Fibroblast of skin of abdomen (primary cell): ENCODE measurements around the gene SACM1L.
"Not testable (repeated sequence)": the region's sequence is repeated elsewhere in the genome, so short reads cannot be mapped to it uniquely, and the experiment has no call there.

Experiments used
- DNase-seq: peaks from one replicate; pipeline ENCODE4 v3.0.0-alpha.2; 2013

Gene SACM1L

DNA sequence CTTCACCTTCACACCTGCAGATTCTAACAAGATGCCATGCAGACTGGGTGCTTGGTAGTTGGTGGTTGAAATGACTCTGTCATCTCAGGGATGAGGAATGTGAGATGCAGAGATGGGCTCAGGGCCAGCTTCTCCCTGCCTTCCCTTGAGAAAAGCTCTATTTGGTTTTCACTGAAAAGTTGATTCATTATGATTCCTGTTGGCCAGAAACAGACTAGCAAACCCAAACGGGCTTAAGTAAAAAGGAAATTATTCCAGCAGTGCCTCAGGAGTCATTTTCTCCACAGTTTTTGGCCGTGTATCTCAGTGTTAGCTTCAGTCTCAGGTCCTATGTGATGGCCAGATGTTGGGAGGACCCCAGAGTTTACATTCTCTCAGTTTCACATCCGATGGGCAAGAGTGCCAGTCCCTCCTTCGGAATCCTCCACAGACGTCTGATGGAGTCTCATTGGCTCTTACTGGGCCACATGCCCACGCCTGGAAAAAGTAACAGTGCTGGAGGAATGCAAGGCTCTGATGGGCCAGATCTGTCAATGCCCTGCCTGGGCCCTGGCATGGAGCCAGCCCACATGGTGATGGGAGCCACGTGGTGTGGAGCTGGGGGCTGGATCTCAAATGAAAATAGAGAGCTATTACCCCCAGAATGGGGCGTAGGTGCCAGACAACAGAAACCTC lies 22.3 kb upstream of the SACM1L start:
- DNase-seq: peak; percentile 69

DNA sequence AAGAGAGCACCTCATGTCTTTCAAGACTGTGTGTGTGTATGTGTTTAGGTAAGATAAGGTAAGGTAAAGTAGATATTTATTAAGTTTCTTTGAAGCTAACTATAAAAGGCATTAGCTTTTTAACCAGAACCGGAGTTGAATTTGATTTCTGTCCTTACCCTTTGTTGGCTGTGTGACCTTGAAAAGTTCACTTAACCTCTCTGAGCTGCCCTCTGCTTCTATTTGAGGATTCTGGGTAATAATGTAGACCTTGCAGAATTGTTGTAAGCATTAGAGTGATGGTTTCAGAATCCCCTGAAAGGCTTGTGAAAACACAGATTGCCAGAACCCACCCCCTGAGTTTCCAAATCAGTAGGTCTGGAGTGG lies 21.6 kb upstream of the SACM1L start:
- no peak for DNase-seq

DNA sequence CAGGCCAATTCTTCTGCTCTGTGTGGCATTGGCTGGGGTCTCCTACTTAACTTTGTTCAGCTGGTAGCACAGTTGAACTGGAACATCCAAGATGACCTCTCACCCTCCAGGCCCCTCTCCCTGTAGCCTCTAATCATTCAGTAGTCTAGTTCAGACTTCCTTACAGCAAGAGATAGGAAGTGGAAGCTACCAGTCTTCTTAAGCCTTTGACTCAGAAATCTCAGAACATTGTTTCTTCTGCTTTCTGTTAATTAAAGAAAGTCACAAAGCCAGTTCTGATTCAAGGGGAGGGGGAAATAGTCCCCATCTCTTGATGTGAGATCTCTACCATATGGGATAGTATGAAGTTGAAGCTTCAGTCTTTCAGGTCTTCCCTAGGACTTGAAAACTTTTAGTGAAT lies 18.8 kb upstream of the SACM1L start:
- DNase-seq: no peak

DNA sequence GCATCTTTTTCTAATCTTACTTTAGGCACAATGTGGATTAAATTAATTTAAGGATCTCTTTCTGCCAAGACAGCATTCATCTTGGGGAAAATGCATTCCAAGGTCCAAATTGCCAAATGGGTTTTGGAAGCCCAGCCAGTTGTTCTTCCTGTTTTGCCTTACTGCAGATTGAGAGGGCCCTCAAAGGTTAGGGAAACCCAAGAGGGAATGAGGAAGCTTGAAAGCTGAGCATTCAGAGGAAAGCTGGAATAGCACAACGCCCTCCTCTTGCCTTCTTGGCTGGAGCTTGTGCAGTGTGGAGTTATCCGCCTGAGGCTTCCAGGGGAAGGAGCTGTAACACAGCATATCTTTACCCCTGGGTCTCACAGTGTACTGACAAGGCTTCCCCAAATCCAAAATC lies 18.2 kb upstream of the SACM1L start:
- DNase-seq: peak; percentile 74

DNA sequence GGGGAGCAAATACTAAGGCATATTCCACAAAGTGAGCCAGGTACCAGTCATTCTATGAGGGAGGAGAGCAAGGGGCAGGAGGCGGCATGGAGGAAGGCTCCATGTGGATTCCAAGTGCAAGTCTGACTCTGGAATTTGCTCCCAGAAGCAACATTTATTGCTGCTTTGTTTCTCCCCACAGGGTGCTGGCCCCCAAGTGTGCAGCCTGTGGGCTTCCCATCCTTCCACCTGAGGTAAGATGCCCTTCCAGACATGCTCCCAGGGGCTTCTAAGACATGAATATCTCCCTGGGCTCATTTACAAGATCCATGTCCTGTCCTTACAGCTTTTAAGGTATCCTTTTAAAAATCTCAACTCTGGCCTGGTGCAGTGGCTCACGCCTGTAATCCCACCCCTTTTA lies 15.9 kb upstream of the SACM1L start:
- no peak for DNase-seq

DNA sequence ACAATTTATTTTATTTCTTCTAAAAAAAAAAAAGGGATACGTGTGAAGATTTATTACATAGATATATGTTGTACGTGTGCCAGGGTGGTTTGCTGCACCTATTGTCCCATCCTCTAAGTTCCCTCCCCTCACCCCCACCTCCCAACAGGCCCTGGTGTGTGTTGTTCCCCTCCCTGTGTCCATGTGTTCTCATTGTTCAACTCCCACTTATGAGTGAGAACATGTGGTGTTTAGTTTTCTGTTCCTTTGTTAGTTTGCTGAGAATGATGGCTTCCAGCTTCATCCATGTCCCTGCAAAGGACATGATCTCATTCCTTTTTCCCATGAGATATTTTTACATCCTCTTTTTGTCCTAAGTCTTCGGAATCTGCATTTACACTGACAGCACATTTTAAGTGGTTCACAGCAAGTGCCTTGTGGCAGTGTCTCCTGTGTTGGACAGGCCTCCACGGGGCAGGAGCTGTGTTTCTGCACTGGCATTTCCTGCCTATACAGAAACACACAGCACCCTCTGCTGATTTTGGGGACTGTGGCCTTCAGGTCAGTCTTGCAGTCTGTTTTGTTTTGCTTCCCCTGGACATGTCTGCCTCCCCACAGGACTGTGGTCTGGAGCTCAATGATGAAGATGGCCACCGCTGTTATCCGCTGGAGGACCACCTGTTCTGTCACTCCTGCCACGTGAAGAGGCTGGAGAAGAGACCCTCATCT lies 12.7 kb upstream of the SACM1L start:
- no peak for DNase-seq

DNA sequence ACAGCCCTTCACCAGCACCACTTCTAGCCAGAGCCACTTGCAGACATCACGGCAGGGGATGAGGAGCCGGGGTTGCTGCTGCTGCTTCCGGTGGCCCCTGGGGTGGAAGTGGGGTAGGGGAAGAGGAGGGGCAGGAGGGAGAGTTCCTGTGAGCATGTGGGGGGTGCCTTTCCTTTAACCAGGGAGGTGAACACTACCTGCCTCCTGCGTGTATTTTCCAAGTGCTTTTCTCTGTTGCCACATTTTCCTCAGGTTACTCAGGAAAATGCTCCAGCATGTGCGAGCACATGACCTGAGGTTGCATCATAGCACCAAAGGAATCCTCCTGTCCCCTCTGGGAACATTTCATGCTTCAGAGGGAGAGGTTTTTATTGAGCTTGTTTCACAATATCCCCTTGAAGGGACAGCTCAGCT lies 12.2 kb upstream of the SACM1L start:
- peak; percentile 67 for DNase-seq

DNA sequence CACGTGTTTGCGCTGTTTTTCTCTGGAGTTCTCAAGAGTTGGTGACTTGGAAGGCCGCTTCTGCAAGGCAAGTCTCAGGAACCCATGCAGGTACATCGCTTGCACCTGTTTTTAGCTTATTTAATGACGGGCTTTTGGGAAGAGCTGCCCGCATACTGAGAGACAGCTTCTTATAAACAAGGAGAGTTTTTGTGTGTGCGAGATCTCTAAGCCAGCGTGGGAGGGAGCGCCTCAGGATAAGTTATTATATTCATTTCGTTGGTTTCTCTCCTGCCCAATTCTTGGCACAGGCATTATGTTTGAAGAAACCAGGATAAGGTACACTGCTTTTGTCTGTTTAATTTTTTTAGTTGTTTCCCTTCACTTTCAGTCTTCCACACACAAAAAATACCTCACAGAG lies 11.4 kb upstream of the SACM1L start:
- DNase-seq: no peak

DNA sequence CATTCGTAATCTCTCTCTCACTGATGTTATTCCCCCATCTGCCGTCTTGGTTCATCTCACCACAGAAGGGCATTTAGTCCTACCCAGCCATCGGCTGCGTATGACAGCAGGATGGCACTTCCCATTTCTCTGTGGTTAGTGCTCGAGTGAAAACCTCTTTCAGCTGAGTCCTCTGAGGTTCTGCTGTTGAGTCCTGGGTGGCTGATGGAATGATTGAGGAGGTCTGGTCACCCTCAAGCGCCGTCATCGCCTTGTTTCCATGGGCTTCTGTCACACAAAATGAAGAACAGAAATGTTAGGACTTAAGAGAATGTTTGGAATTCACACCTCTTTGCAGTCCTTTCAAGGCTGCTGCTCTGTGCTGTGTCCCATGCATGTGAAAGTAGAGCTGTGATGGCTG lies 9.4 kb upstream of the SACM1L start:
- DNase-seq: peak; percentile 8

DNA sequence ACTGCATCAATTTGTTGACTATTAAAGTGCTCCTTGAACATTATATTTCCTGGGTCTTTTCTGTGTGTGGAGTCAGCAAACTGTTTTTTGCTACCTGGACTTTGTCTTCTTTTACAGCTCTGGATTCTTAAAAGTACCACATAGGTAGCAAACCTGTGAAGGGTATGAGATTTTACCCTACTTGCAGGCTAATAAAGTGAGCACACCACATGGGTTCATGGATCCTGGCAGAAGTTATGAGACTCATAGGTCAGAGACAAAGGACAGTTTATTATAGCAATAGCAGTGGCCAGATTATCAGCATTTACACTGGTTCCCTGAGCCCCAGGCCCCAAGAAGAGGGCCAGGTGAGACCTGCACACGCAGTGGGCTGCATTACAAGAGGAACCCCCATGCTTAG lies 8.0 kb upstream of the SACM1L start:
- no peak for DNase-seq

DNA sequence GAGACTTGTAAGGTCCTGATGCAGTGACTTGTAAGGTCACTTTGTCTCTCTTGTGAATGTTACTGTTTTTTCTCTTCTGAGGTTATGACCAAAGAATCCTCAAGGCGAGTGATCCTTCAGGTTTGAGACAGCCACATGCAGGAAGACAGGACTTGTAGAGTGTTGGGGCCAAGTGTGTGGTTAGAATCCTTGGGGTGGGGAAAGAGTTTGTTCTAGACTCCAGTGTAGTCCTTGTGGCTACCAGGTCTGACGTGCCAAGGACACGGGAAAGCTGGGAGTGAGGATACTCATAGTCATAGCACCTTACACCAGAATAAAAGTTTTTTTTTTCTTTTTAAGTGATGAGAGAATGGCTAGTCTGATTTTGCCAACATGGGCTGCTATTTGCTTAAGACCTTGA lies 7.3 kb upstream of the SACM1L start:
- no peak for DNase-seq

DNA sequence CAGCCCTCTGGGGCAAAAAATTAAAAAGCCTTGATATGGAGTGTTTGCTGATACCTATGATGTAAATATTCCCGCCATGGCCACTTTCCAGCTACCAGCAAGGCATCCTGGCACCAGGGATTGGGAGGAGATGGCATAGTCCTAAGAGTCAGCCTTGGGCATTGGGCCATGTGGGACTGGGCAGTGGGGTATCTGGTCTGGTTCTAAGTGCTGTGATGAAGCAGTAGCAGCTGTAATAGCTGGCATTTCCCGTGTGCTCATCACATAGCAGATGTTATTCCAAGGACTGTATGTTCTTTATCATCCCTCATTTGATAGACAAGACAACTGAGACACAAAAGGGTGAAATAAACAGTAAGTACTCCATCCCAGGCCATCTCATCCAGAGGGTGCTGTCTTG lies 6.9 kb upstream of the SACM1L start:
- no peak for DNase-seq

DNA sequence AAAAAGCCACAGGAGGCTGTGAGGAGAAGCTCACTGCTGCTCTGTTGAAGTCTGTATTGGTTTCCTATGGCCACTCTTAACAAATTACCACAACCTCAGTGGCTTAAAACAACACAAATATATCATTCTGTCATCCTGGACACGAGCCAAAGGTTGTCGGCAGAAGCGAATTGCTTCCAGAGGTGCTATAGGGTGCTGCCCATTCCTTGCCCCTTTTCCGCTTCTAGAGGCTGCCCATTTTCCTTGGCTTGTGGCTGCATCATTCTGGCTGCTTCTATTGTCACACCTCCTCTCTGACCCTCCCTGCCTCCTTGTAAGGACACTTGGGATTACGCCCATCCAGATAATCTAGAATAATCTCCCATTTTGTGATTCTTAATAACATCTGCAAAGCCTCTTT lies 6.4 kb upstream of the SACM1L start:
- no peak for DNase-seq

DNA sequence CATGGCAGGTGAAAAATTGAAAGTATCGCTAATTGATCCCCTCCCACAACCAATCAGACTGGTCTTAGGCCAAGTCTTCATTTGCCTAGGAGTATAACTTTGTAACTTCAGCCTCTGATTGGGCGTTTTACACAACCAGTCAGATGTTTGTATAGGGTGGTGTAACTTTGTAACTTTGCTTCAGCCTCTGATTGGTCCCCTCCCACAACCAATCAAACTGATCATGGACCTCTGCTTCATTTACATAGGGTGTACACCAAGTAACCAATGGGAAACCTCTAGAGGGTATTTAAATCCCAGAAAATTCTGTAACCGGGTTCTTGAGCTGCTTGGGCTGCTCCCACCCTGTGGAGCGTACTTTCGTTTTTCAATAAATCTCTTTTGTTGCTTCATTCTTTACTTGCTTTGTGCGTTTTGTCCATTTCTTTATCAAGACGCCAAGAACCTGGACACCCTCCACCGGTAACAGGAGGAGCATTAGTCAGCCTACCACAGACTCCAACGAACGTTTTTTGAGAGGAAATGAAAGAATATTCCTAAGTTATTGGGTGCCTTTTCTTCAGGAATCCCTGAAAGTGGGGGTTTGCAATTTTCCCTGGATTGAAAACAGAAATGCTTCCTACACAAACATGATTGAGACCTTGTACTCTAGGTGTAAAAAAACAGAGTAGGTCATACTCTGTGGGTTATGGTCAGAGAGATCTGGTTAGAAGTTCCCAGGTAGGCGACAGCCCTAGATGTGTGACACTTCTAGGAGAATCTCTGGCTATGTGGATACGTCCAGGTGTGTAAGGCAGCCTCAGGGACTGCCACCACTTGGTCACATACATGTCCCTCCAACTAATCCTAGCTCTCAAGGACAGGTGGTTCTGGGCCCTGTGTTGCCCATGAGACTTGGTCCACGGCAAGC lies 5.5 kb upstream of the SACM1L start:
- no peak for DNase-seq

DNA sequence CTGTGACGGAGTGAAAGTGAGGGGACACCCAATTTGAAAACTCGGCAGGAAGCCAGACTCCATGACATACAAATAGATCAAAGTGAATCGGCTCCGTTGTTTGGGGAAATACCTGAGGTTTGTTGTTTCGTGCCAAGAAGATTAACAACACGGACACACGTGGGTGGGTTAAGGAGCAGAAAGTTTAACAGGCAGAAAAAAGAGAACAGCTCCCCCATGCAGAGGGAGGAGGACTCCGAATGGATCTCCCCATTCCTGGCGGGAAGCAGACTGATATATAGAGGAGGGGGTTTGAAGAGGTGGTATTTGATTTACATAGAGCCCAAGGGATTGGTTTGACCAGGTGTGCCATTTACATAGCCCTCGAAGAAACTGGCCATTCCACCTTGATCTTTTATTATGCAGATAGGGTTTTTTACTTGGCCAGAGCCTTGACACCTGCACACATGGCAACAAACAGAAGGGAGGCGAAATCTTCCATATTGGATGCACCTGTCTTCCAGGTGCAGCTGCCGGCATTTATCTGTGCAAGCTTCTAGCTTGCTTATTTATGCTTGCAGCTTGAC lies 4.8 kb upstream of the SACM1L start:
- DNase-seq: no peak

DNA sequence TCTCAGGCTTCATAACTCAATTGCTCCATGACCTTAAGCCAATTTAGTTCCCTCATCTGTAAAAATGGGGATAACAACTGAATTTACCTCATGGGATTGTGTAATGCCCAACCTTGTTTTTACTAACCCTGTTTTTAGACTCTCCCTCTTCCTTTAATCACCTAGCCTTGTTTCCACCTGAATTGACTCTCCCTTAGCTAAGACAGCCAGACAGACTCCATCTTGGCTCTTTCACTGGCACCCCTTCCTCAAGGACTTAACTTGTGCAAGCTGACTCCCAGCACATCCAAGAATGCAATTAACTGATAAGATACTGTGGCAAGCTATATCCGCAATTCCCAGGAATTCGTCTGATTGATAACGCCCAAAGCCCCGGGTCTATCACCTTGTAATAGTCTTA lies 3.5 kb upstream of the SACM1L start:
- DNase-seq: not testable (repeated sequence)

DNA sequence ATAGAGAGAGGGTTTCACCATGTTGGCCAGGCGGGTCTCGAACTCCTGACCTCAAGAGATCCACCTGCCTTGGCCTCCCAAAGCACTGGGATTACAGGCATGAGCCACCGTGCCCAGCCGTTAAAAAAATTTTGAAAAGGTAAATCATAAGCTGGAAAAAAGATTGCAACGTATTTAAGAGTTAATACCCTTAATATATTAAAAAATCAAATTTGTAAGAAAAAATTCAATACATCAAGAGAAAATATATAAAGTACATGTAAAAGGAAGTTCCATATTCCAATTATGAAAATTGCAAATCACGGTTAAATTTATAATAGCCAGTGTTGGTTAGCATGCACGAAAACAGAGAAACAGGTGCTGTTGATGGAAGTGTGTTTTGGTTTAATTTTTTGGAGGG lies 2.3 kb upstream of the SACM1L start:
- no peak for DNase-seq

DNA sequence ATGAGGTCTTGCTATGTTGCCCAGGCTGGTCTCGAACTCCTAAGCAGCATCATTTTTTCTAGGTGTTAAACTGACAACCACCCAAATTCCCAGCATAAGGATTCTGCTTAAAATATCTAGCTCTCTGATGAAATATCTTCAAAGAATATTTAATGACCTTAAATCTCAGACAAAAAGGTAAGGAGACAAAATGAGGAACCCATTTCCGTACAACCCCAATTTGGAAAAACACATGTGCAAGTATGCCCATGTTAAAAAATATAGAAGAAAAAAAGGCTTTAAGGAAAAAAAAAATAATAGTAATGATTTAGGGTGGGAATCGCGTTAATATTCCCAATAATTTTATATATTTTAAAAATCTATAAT lies 1.4 kb upstream of the SACM1L start:
- DNase-seq: no peak

DNA sequence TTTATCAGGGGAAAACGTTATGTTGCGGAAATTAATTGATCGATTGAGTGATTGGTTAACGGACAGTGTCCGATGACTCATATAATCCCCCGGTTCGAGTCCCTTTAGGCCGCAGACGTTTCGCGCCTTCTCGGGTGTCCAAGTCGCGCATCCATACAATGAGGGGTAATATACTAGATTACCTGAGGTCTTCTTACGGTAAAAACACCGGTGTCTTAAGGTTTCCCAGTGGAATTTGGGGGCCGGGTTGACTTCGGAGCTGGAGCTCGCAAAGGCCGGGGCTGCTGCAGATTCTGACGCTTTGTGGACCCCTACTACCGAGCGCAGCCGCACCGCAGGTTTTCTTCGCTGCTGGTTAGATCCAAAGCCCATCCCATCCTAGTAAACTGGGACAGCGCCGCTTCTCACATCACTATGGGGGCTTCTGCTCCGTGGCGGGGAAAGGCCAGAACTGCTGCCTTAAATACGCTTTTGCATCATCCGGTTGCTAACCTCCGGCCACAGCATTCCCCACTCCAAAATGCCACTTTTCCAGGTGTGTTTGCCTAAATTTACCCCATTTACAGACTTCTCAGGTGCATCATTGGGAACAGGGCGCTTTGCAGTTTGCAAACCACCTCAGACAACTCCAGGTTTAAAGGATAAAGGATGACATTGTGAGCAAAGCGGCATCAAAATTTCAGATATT lies 858 bp upstream of the SACM1L start:
- peak; percentile 35 for DNase-seq

DNA sequence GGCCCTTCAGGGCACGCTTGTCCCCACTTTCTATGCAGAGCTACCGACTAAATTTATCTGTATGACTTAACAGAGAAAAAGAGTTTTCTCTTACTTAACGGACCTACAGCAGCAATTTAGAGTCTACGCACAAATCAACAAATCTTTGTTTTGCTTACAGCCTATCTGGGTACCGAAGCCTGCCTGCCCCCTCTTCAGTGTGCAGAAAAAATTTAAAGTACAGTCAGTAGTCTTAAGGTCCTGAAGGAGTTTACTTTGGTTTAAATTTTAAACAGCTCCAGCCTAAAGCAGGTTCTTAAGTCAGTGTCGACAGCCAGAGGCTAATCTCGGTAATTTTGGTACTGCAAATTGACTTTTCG lies 570 bp downstream of the SACM1L start:
- DNase-seq: no peak

DNA sequence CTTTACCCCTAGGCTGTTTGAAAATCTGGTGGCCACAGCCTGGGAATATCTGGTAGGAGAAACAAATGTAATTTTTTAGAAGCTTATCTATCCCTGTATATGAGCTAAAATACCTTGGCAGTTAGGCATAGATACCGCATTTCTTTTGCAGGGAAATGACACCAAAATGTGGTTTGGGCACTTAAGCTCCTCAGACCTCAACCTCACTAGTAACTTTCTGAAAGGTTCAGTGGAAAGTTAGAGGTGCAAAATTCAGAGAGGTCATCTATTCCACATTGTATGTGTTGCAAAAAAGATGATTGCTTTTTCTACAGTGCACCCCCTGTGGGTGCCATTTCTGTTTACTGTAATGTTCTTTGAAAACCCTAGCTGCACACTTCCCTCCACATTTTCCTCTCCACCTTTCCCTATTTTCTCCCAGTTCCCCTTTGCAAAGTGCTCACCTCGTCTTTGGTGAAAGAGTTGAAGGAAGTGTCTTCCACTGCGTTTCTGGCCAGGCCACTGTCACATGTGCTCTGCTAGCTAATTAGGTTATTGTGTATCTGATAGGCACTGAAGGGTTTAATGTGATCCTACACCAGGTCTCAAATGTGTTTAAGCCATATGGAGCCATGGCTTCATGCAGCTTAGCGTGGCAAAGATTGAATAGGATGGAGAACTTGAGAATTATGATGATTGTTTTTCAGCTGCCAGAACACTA lies 1.3 kb downstream of the SACM1L start:
- no peak for DNase-seq

DNA sequence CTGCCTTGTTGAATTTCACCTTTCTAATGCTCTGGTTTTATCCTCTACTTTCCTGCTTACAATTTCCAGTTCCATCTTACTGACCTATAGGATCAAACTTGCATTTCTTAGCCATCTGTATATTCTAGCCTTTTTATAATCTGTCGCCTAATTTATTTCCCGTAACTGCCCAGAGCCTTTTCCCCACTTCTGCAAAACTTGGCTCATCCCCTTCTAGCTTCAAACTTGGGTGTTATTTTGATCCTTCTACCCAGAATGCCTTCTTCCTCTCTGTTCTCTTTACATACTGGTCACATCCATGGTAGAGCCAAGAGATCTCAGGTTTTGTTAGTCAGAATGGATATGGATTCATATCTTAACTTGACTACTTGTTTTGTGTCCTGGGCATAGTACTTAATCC lies 2.6 kb downstream of the SACM1L start:
- DNase-seq: no peak
